HG03095 (cell line): ENCODE data around the gene JAKMIP1.

Experiments used
- ATAC-seq: cut with Tn5 transposase; IDR thresholded peaks from one replicate; pipeline ENCODE4 v1.9.1; 2021; ENCODE audit warnings: moderate library complexity; ENCODE audit not compliant: unreplicated experiment

JAKMIP1 gene

GRCh38 chr4:6200011-6200921 lies at the start of gene JAKMIP1:
TSS of gene JAKMIP1 (minus strand) at chr4:6200549. CDS start at chr4:6112850, 87,699 bp downstream.
- peak; percentile 84 for ATAC-seq

DNA sequence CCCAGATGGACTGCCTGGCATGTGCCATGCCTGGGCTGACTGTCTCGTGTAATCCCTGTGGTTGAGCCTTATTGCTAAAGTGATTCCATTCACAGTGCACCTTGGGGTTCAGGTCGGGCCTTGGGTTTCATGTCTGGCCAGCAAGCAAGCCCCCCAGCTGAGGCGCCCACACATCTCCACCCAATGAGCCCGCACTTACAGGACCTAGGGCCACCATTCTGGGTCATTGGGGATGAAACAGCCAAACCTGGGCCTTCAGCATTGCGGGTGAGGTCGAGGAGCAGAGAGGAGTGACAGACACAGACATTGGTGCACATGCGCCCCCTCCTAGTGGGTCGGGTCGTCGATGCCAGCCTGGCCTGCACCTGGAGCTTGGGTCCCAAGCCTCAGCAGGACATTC lies 48.0 kb upstream of the JAKMIP1 start:
- no peak for ATAC-seq

DNA sequence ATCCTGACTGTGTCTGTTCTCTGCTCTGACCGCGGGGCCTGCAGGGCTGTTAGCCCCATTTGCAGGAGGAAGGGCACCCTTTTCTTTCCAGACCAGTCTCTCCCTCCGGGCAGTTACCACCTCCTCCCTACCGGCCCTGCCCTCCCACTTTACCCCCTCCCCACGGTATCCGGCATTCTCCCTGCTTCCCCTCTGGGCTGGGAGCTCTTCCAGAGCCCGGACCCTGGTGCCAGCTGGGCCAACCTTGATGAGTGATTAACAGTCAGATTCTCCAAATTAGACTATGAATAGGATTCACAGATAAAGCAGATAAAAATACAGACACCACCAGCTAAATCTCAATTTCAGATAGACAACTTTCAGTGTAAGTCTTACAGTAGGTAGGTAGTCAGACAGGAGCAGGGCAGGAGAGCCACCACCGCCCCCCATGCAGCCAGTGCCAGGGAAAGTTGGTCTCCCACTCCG lies 45.9 kb upstream of the JAKMIP1 start:
- ATAC-seq: no peak

- no peak for ATAC-seq
These were observed 45.2 kb upstream of the JAKMIP1 start for GRCh38 chr4:6245246-6246169.

DNA sequence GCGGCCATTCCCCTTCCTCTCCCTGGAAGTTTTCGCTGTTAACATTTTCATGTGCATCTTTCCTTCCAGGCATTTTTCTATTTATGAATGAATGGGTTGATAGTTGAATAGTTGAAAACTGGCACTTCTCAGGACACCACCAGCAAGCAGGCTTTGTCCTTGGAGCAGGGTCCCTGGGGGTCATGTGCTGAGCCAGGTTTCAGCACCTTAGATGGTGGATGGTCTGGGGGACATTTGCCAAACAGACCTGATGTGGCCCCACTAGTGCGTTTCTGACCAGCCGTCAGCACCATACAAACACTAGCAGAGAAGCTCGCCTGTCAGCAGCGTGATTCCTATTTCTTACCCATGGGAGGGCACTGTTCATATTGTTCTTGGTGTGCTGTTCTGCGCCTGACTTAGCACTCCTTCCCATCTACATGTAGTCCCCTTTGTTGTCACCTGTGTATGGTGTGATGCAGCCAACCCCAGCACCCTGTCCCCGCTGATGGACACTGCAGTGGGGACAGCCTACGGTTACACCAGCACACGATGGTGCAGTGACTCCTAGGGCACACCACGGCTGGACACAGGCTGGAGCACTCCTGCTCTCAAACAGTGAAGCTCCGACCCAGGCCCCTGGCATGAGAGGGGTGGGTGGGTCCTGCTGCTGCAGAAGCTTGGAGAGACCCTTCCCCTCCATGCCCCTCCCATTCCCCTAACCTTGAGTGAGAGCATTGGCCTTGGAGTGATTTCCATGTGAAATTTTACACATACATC lies 42.1 kb upstream of the JAKMIP1 start:
- no peak for ATAC-seq

- ATAC-seq: no peak
These were observed 40.9 kb upstream of the JAKMIP1 start for GRCh38 chr4:6241062-6241845.

- no peak for ATAC-seq
These were observed 39.6 kb upstream of the JAKMIP1 start for GRCh38 chr4:6239968-6240367.

DNA sequence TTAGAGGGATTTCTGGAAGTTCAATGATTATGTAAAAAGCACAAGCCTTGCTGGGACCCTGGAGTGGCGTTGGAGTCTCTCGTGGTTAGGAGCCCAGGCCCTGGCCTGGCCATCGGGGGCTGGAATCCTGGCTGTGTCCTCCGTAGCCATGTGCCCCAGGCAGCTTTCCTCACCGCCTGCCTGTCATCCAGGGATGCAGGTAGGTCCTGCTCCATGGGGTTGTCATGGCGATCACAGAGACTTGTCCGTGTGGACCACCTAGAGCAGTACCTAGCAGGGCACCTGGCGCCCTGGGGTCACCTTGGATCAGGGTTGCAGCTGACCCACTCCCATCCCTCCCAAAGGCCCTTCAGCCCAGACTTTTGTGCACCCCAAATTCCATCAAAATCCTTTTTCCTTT lies 39.1 kb upstream of the JAKMIP1 start:
- no peak for ATAC-seq

- no peak for ATAC-seq
These were observed 36.6 kb upstream of the JAKMIP1 start for GRCh38 chr4:6236816-6237390.

GRCh38 chr4:6235901-6236640 lies 35.7 kb upstream of the JAKMIP1 start:
- no peak for ATAC-seq

DNA sequence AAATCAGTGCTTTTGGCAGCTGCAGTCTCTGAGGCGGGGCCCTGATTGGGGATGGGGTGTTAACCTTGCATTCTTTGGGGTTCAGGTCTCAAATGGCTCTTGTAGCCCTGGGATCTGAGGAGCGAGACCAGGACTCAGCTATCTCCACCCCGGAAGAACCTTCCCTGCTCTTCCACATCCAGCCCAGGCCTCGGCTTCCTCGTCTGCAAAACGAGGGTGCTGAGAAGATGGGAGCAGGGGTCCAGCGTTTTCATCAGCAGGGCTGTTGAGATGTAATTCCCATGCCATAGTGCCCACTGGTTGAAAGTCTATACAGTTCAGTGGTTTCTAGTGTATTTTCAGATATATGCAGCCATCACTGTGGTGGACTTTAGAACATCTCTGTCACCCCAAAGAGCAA lies 34.7 kb upstream of the JAKMIP1 start:
- no peak for ATAC-seq

GRCh38 chr4:6233929-6234328 lies 33.6 kb upstream of the JAKMIP1 start:
- no peak for ATAC-seq

DNA sequence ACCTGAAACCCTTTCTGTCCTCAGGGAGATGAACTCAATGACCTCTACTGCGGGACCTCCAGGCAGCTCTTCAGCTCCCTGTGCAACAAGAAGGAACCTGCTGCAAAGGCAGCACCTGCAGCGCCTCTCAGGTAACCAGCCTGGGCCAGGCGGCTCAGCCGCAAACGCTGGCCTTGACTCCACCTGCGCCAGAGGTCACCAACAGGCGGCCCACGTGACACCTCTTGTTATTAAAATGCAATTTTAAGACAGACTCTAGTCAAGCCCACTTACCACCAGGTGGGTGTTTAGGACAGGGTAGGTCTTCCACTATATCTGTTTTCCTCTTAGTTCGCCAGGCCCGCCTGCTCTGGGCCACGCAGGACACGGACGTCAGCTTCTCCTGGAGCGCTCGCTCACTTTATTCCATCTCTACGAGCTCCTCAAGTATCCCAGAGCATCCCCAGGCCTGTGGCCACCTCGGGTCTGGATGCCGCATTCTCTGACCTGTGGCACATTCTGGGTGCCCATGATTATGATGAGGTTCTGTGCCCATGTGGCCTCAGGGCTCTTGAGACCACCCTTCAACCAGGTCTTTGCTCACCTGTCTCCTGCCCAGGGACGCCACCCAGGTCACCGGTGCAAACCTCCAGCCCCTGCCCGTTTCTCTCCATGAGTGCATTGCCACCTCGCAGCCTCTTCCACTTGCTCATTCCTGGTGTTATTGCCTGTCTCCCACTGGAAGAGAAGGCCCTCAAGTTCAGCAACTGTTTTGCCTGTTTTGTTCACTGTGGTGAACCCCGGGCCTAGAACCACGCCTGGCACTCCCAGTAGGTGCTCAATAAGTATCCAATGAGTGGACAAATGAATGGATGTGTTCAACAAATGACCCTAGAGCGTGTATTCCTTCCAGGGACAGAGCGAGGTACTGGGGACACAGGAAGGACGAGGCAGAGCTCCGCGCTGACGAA lies 32.8 kb upstream of the JAKMIP1 start:
- no peak for ATAC-seq

GRCh38 chr4:6231663-6232165 lies 31.4 kb upstream of the JAKMIP1 start:
- ATAC-seq: no peak

DNA sequence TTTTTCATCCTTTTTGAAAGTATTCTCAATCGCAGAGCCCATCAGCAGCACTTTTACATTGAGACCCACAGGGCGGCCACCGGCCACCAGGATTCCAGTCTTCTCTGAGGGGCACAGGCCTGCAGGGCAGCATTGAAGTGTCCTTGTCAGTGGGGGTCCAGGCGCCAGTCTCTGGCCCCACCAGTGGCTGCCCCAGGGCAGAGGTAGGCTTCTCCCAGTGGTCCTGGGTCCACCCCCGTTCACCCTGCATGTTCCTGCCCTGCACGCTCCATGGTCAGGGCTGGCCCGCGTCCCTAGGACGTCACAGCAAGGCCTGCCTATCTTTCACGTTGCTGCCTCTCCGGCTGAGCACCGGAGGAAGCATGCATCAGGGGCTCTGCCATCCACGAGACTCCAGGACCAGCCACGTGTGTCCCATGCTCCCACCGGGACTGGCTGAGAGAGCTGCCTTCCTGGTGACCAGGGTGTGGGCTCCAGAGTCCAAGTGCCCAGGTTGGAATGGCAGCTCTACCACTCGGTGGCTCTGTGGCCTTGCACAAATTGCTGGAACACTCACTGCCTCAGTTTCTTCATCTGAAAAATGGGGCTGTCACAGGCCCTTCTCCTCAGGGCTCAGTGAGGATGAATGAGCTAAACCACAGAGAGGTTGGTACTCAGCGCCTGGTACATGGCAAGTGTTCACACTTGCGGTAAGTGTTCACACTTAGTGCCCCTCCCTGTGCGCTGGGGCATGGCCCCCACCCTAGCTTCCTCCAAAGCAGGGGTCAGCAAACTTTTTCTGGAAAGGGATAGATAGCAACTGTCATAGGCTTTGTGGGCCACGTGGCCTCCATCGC lies 30.7 kb upstream of the JAKMIP1 start:
- ATAC-seq: no peak

DNA sequence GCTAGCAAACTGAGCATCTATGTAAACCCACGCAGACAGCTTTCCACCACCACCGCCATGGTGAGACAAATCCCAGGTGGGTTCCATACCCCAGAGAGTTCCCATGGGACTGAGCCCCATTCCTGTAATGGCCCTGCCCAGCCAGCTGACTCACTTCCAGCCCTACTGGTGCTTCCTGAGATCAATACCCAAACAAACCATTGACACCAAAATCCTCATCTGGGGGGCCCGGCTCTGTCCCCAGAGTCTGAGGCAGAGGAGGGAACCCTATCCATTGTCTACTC lies 30.1 kb upstream of the JAKMIP1 start:
- no peak for ATAC-seq
